Measurements from ENCODE around the gene TRPV2. TPM values are rescaled to one million over a fixed set of nuclear protein-coding genes. Genes with fewer than 3 reads are reported as not detected.
"Not testable (repeated sequence)": the region's sequence is repeated elsewhere in the genome, so short reads cannot be mapped to it uniquely, and the experiment has no call there.

Gene TRPV2
- total RNA-seq, 1 experiment from 2014 or later: 0.41 TPM

DNA sequence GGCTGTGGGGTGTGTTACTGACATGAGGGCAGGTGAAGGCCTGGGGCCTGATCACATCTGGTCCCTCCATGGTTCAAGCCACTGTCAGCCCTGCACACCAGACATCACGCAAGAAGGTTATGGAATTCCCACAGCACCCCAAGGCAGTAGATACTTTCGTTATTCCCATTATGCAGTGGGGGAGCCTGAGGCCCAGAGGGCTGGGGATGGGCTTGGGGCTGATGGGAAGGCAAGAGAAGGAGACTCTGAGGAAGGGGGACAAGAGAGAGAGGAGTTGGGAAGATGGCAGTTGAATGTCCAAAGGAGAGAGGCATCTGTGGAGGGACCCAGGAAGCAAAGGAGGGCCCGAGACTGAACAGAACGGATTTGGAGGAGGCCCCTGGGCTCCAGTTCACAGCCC lies 34.7 kb downstream of the TRPV2 start:
- 0 out of 2 replicates have a peak, but pooled peaks cover 3% of the 10 kb centered on the region for H3K4me1 ChIP-seq
- Mint-ChIP-seq H3K36me3 (ENCODE audit: insufficient read depth, unreplicated experiment) (peaks cover 71% of the 10 kb centered on the region), H3K4me1 (ENCODE audit: low read depth, unreplicated experiment) (peaks cover 8% of the 10 kb centered on the region), H3K9me3 (ENCODE audit: unreplicated experiment) (no peaks in the 10 kb centered on the region), H3K27ac (ENCODE audit: unreplicated experiment) (peak overlapping the region; percentile 70), H3K4me3 (ENCODE audit: unreplicated experiment) (no peak overlapping the region), H3K27me3 (ENCODE audit: insufficient read depth, unreplicated experiment) (no peaks in the 10 kb centered on the region)
- H3K9me3 ChIP-seq: no peaks in the 10 kb centered on the region
- ChIA-PET CTCF (interaction anchor here (0.6 to 7.2 kb wide), 3 partner anchors 22 to 71 kb away, joined by 4 to 72 read pairs (median 5); no protein-coding TSS in a partner anchor), POLR2A (interaction anchor here (3.0 kb wide), 1 partner anchor 11 kb away, joined by 21 read pairs; no protein-coding TSS in a partner anchor)
- H3K4me3 ChIP-seq (ENCODE audit: low read depth, low read length): no peak overlapping the region
- DNase-seq: no peak
- peaks cover 4% of the 10 kb centered on the region; the same call in 1 of the 2 replicates for H3K36me3 ChIP-seq (ENCODE audit: control insufficient read depth, insufficient read depth, low read length)
- BruUV-seq (replicated peaks): no TSS peak
- intact Hi-C loops (cut with micrococcal nuclease; ENCODE audit: unreplicated experiment): no loop called here
- H3K27me3 ChIP-seq (replicated peaks; ENCODE audit: control insufficient read depth, insufficient read depth, low read length): no peaks in the 10 kb centered on the region
- TF ChIP-seq, protein P1, sequence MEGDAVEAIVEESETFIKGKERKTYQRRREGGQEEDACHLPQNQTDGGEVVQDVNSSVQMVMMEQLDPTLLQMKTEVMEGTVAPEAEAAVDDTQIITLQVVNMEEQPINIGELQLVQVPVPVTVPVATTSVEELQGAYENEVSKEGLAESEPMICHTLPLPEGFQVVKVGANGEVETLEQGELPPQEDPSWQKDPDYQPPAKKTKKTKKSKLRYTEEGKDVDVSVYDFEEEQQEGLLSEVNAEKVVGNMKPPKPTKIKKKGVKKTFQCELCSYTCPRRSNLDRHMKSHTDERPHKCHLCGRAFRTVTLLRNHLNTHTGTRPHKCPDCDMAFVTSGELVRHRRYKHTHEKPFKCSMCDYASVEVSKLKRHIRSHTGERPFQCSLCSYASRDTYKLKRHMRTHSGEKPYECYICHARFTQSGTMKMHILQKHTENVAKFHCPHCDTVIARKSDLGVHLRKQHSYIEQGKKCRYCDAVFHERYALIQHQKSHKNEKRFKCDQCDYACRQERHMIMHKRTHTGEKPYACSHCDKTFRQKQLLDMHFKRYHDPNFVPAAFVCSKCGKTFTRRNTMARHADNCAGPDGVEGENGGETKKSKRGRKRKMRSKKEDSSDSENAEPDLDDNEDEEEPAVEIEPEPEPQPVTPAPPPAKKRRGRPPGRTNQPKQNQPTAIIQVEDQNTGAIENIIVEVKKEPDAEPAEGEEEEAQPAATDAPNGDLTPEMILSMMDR (IDR thresholded peaks at IDR 0.05; ENCODE audit: insufficient read depth in 1 of 2, low read depth in 1 of 2, low read length in 1 of 2, severe bottlenecking in 1 of 2, unreplicated experiment in 1 of 2): no peak

DNA sequence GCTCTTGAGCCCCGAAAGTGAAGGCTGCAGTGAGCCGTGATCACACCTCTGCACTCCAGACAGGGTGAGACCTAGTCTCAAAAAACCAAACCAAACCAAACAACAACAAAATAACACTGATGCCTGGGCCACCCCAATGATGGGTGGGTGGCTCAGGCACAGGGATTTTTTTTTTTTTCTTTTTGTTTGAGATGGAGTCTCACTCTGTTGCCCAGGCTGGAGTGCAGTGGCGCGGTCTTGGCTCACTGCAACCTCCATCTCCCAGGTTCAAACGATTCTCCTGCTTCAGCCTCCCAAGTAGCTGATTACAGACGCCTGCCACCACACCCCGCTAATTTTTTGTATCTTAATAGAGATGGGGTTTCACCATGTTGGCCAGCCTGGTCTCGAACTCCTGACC lies 36.9 kb downstream of the TRPV2 start:
- H3K9me3 Mint-ChIP-seq (ENCODE audit: unreplicated experiment); DNase-seq; BruUV-seq (replicated peaks); H3K4me1 ChIP-seq; intact Hi-C loops (cut with micrococcal nuclease; ENCODE audit: unreplicated experiment); H3K36me3 ChIP-seq (ENCODE audit: control insufficient read depth, insufficient read depth, low read length); H3K27me3 Mint-ChIP-seq (ENCODE audit: insufficient read depth, unreplicated experiment); H3K4me3 Mint-ChIP-seq (ENCODE audit: unreplicated experiment); H3K4me1 Mint-ChIP-seq (ENCODE audit: low read depth, unreplicated experiment); H3K27ac Mint-ChIP-seq (ENCODE audit: unreplicated experiment); H3K27me3 ChIP-seq (replicated peaks; ENCODE audit: control insufficient read depth, insufficient read depth, low read length); H3K9me3 ChIP-seq; H3K4me3 ChIP-seq (ENCODE audit: low read depth, low read length): not testable (repeated sequence)
- ChIA-PET CTCF (interaction anchor here (1.7 to 7.2 kb wide), 2 partner anchors 24 to 69 kb away, joined by 5 to 72 read pairs; no protein-coding TSS in a partner anchor), POLR2A (interaction anchor here (0.6 to 3.0 kb wide), 2 partner anchors 14 to 64 kb away, joined by 9 to 21 read pairs; no protein-coding TSS in a partner anchor)
- H3K36me3 Mint-ChIP-seq (ENCODE audit: insufficient read depth, unreplicated experiment): peaks cover 56% of the 10 kb centered on the region

DNA sequence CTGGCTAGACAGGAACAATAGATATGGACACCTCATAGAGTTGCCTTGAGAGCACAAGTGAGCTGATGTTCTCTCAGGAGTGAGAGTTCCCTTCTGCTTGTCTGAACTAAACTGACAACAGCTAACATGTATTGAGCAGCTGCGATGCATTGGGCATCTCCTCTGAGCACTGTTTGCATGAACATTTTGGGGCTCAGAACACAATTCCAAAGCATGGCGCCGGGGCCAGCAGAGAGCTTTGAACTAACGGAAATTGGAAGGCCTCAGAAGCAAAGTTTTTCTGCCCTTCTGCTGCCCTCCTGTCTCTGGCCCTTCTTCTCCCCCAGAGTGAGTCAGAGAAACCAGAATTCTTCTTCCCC lies 38.1 kb downstream of the TRPV2 start:
- TF ChIP-seq, protein P1 (IDR thresholded peaks at IDR 0.05; ENCODE audit: insufficient read depth in 1 of 2, low read depth in 1 of 2, low read length in 1 of 2, severe bottlenecking in 1 of 2, unreplicated experiment in 1 of 2): no peak
- Histone ChIP-seq H3K9me3 (no peaks in the 10 kb centered on the region), H3K4me3 (ENCODE audit: low read depth, low read length) (no peak overlapping the region), H3K27me3 (replicated peaks; ENCODE audit: control insufficient read depth, insufficient read depth, low read length) (no peaks in the 10 kb centered on the region), H3K36me3 (ENCODE audit: control insufficient read depth, insufficient read depth, low read length) (peaks cover 2% of the 10 kb centered on the region; the same call in 1 of the 2 replicates), H3K4me1 (no peaks in the 10 kb centered on the region)
- peaks cover 8% of the 10 kb centered on the region for H3K4me1 Mint-ChIP-seq (ENCODE audit: low read depth, unreplicated experiment)
- DNase-seq: no peak
- H3K9me3 Mint-ChIP-seq (ENCODE audit: unreplicated experiment): no peaks in the 10 kb centered on the region
- intact Hi-C loops (cut with micrococcal nuclease; ENCODE audit: unreplicated experiment): loop anchor here (1.0 kb wide), 2 partner anchors 68 to 136 kb away; no protein-coding TSS in a partner anchor
- ChIA-PET CTCF (interaction anchor here (0.6 to 7.2 kb wide), 10 partner anchors 9 to 136 kb away, joined by 3 to 72 read pairs (median 4); partner anchors contain the start of gene LRRC75A), POLR2A (no interaction called here)
- H3K27ac Mint-ChIP-seq (ENCODE audit: unreplicated experiment): peak overlapping the region; percentile 63
- peaks cover 46% of the 10 kb centered on the region for H3K36me3 Mint-ChIP-seq (ENCODE audit: insufficient read depth, unreplicated experiment)
- H3K27me3 Mint-ChIP-seq (ENCODE audit: insufficient read depth, unreplicated experiment): no peaks in the 10 kb centered on the region
- no TSS peak for BruUV-seq (replicated peaks)
- H3K4me3 Mint-ChIP-seq (ENCODE audit: unreplicated experiment): no peak overlapping the region
